K562 (cell line): Measurements from ENCODE around the gene UBE2M. TPM values are rescaled to one million over a fixed set of nuclear protein-coding genes. Genes with fewer than 3 reads are reported as not detected.
A peak's percentile ranks its signal among the peaks of the same experiment; 100 is the strongest.

Source experiments
- ATF7 ChIP-seq: fragments of 450-650 bp; IDR thresholded peaks from 2 replicates; pipeline ENCODE4 v1.7.1; 2014; ENCODE audit warnings: mild to moderate bottlenecking, moderate library complexity
- ELF4 ChIP-seq: fragments of 450-650 bp; formaldehyde crosslinking; IDR thresholded peaks from 2 replicates; pipeline ENCODE4 v1.4.0; 2022; ENCODE audit warnings: missing genetic modification characterization
- ERF ChIP-seq: fragments of 450-650 bp; formaldehyde crosslinking; IDR thresholded peaks from 2 replicates; pipeline ENCODE4 v1.4.0; 2020; ENCODE audit warnings: mild to moderate bottlenecking, mixed read lengths
- ETV6 ChIP-seq, 3 experiments: fragments of 150-350 bp in 1 of 3; sonication (generic) in 1 of 3; formaldehyde crosslinking in 1 of 3; IDR thresholded peaks; 2 replicates each; pipeline versions ENCODE4 v1.6.1 to v1.8.0; 2014 to 2022; ENCODE audit warnings: borderline replicate concordance in 2 of 3, low read depth in 2 of 3, antibody characterized with exemption in 1 of 3, low read length in 1 of 3, mild to moderate bottlenecking in 1 of 3, missing genetic modification reagents in 1 of 3
- FOXP1 ChIP-seq: sonication (generic); formaldehyde crosslinking; IDR thresholded peaks from 2 replicates; pipeline ENCODE4 v1.8.0; 2022; ENCODE audit warnings: mild to moderate bottlenecking, missing genetic modification reagents
- NFE2 ChIP-seq: IDR thresholded peaks from 2 replicates; pipeline ENCODE4 v1.6.1; 2014; ENCODE audit warnings: antibody characterized with exemption, low read depth
- OTX1 ChIP-seq: fragments of 450-650 bp; formaldehyde crosslinking; IDR thresholded peaks from 2 replicates; pipeline ENCODE4 v1.4.0; 2022; ENCODE audit warnings: mild to moderate bottlenecking
- SIRT6 ChIP-seq: IDR thresholded peaks from one replicate; pipeline ENCODE4 v1.6.1; 2012; ENCODE audit warnings: low read depth, mild to moderate bottlenecking, control low read depth, inconsistent platforms, low read length, moderate library complexity
- SMC3 ChIP-seq: conservative IDR thresholded peaks from 2 replicates; pipeline ENCODE4 v1.6.1; 2011; ENCODE audit warnings: low read depth, low read length, improper control_type of control experiment; ENCODE audit not compliant: insufficient read depth
- ZC3H4 ChIP-seq: sonication (generic); formaldehyde crosslinking; IDR thresholded peaks from 2 replicates; pipeline ENCODE4 v1.9.0; 2021; ENCODE audit warnings: missing genetic modification reagents, borderline replicate concordance
- ZKSCAN3 ChIP-seq: fragments of 250-450 bp; sonication (Bioruptor Pico); IDR thresholded peaks from 2 replicates; pipeline ENCODE4 v1.4.0; 2020
- ZNF12 ChIP-seq: sonication (generic); formaldehyde crosslinking; IDR thresholded peaks from 2 replicates; pipeline ENCODE4 v1.4.0; 2020; ENCODE audit warnings: mild to moderate bottlenecking, missing genetic modification reagents
- ZNF175 ChIP-seq: fragments of 200-800 bp; sonication (Bioruptor generic); IDR thresholded peaks from 2 replicates; pipeline ENCODE4 v1.6.1; 2016; ENCODE audit warnings: low read depth, mild to moderate bottlenecking, missing genetic modification characterization, missing compliant biosample characterization
- ZNF212 ChIP-seq: fragments of 450-650 bp; formaldehyde crosslinking; IDR thresholded peaks from 2 replicates; pipeline ENCODE4 v1.4.0; 2020; ENCODE audit warnings: mild to moderate bottlenecking
- ZNF431 ChIP-seq: sonication (generic); formaldehyde crosslinking; IDR thresholded peaks from 2 replicates; pipeline ENCODE4 v1.8.0; 2022; ENCODE audit warnings: mild to moderate bottlenecking, missing genetic modification reagents
- ZNF76 ChIP-seq: fragments of 250-450 bp; sonication (Bioruptor Pico); IDR thresholded peaks from 2 replicates; pipeline ENCODE4 v1.4.0; 2020; ENCODE audit warnings: mild to moderate bottlenecking, moderate library complexity, borderline replicate concordance
- ZNF830 ChIP-seq: fragments of 250-450 bp; sonication (Bioruptor Pico); IDR thresholded peaks from 2 replicates; pipeline ENCODE4 v1.5.0; 2021; ENCODE audit warnings: mild to moderate bottlenecking
- polyA plus RNA-seq, 8 experiments: library from polyadenylated mRNA; depleted of rRNA in 4 of 8; stranded (reverse) in 5 of 8; unstranded in 3 of 8; fragments of >200 nt; fragmentation: Nextera tagmentation in 2 of 8; fragmentation: Illumina TruSeq in 1 of 8; extraction: Ambion mirVana in 2 of 8; extraction: Trizol in 1 of 8; gene quantifications; 2 replicates each; pipeline versions ENCODE4 v1.2.1 to v1.2.3, GENCODE V29; 2011 to 2014; ENCODE audit warnings: inconsistent platforms in 1 of 8, missing spikeins in 1 of 8
- total RNA-seq, 7 experiments: library from RNA; depleted of rRNA in 6 of 7; stranded (reverse); fragments of >200 nt in 6 of 7; fragmentation: Illumina TruSeq in 2 of 7; extraction: Trizol in 2 of 7; gene quantifications; 2 replicates each; pipeline versions ENCODE4 v1.2.1 to v1.2.3, GENCODE V29; 2011 to 2021; ENCODE audit warnings: low replicate concordance in 1 of 7
- TF ChIP-seq, protein P1 (sequence below): fragments of 150-350 bp; conservative IDR thresholded peaks from 2 replicates; pipeline ENCODE4 v1.6.1; 2014; ENCODE audit warnings: low read length
- TF ChIP-seq, protein P2 (sequence below), 2 experiments: fragments of 450-650 bp; IDR thresholded peaks; 2 replicates each; pipeline ENCODE4 v1.6.1; 2018; ENCODE audit warnings: mild to moderate bottlenecking in 2 of 2, low read depth in 1 of 2; ENCODE audit not compliant: partially characterized antibody in 2 of 2

UBE2M gene
- total and polyA plus RNA-seq, 9 of the 15 experiments (the other 6 are each of a cell fraction or from before 2014, with no cell fraction given): 0.92 to 163 (median 85.7) TPM

DNA sequence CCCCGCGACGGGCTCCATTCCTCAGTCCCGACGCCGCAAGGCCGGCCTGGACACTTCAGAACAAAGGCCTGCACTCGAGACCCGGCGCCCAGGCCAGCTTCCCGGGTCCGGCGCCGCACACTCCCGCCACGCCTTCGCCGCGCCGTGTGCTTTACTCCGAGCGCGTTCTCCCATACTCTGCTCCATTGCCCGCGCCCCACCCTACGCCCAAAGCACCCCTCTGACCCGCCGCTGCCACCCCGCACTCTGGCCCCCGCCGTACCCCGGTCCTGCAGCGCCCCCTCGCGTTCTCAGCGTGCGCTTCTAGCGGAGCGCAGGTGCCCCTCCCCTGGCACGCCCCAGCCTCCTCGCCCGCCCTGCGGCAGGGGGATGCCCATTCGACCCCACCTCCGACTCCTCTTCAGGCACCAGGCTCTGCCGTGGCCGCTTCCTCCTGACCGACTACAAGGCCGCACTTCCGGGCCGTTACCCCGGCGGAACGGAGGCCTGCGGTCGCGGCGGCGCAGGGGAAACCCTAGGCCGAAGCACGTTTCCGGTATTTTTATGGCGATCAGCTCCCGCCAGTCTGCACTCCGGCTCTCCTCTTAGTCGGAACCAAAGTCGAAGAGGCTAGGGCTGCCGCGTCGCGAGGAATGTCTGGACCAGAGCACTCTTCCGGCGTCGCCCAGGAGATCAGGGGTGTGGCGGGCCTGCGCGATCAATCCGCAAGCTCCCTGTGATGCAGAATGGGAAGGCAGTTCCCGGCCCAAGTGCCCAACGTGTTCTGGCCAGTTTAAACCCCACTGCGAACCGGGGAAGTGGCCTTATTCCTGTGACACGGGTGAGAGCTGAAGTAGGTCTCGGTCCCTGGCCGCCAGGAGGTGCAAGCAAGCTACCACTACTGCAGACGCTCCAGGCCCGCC, 38.8 kb downstream of the UBE2M start, which contains the start of gene ZBTB45 (continued):
- TF ChIP-seq ETV6 (IDR thresholded peaks at IDR 0.05; ENCODE audit: borderline replicate concordance in 1 of 2, low read depth in 2 of 2, low read length in 1 of 2): peak; percentile 19 to 83; a peak in 3 of 4 replicates
- no peak; the same call in 1 of the 2 replicates for TF ChIP-seq ETV6 (CRISPR knock-in tag; IDR thresholded peaks at IDR 0.05; ENCODE audit: borderline replicate concordance)
- TF ChIP-seq ZC3H4: no peak
- no peak for TF ChIP-seq ZKSCAN3 (CRISPR knock-in tag)
- peak; percentile 31; the same call in 1 of the 2 replicates for TF ChIP-seq ZNF175 (CRISPR knock-in tag)
- TF ChIP-seq, protein P1, sequence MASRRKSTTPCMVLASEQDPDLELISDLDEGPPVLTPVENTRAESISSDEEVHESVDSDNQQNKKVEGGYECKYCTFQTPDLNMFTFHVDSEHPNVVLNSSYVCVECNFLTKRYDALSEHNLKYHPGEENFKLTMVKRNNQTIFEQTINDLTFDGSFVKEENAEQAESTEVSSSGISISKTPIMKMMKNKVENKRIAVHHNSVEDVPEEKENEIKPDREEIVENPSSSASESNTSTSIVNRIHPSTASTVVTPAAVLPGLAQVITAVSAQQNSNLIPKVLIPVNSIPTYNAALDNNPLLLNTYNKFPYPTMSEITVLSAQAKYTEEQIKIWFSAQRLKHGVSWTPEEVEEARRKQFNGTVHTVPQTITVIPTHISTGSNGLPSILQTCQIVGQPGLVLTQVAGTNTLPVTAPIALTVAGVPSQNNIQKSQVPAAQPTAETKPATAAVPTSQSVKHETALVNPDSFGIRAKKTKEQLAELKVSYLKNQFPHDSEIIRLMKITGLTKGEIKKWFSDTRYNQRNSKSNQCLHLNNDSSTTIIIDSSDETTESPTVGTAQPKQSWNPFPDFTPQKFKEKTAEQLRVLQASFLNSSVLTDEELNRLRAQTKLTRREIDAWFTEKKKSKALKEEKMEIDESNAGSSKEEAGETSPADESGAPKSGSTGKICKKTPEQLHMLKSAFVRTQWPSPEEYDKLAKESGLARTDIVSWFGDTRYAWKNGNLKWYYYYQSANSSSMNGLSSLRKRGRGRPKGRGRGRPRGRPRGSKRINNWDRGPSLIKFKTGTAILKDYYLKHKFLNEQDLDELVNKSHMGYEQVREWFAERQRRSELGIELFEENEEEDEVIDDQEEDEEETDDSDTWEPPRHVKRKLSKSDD: peak; percentile 48; the same call in 1 of the 2 replicates
- TF ChIP-seq ERF (CRISPR knock-in tag): peak; percentile 84; the same call in 1 of the 2 replicates
- TF ChIP-seq, protein P2, sequence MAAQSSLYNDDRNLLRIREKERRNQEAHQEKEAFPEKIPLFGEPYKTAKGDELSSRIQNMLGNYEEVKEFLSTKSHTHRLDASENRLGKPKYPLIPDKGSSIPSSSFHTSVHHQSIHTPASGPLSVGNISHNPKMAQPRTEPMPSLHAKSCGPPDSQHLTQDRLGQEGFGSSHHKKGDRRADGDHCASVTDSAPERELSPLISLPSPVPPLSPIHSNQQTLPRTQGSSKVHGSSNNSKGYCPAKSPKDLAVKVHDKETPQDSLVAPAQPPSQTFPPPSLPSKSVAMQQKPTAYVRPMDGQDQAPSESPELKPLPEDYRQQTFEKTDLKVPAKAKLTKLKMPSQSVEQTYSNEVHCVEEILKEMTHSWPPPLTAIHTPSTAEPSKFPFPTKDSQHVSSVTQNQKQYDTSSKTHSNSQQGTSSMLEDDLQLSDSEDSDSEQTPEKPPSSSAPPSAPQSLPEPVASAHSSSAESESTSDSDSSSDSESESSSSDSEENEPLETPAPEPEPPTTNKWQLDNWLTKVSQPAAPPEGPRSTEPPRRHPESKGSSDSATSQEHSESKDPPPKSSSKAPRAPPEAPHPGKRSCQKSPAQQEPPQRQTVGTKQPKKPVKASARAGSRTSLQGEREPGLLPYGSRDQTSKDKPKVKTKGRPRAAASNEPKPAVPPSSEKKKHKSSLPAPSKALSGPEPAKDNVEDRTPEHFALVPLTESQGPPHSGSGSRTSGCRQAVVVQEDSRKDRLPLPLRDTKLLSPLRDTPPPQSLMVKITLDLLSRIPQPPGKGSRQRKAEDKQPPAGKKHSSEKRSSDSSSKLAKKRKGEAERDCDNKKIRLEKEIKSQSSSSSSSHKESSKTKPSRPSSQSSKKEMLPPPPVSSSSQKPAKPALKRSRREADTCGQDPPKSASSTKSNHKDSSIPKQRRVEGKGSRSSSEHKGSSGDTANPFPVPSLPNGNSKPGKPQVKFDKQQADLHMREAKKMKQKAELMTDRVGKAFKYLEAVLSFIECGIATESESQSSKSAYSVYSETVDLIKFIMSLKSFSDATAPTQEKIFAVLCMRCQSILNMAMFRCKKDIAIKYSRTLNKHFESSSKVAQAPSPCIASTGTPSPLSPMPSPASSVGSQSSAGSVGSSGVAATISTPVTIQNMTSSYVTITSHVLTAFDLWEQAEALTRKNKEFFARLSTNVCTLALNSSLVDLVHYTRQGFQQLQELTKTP (IDR thresholded peaks at IDR 0.05; ENCODE audit: low read depth in 1 of 2, partially characterized antibody in 2 of 2): peak; percentile 53 to 86
- peak; percentile 87; the same call in 1 of the 2 replicates for TF ChIP-seq FOXP1 (CRISPR knock-in tag)
- no peak for TF ChIP-seq ZNF830 (CRISPR knock-in tag)
- TF ChIP-seq ATF7: peak; percentile 80
- TF ChIP-seq SMC3: peak; percentile 59
- peak; percentile 47 for TF ChIP-seq ZNF431 (CRISPR knock-in tag)
- peak; percentile 60; the same call in 1 of the 2 replicates for TF ChIP-seq OTX1 (CRISPR knock-in tag)
- TF ChIP-seq ZNF12 (CRISPR knock-in tag): peak; percentile 71; the same call in 1 of the 2 replicates
- no peak for TF ChIP-seq ZNF212 (CRISPR knock-in tag)
- peak; percentile 80 for TF ChIP-seq ELF4
- TF ChIP-seq SIRT6: no peak
- peak; percentile 29; the same call in 1 of the 2 replicates for TF ChIP-seq NFE2
- peak; percentile 73; the same call in 1 of the 2 replicates for TF ChIP-seq ZNF76 (CRISPR knock-in tag)
